ENCODE results near the gene USP17L13.
"Not testable (repeated sequence)": the region's sequence is repeated elsewhere in the genome, so short reads cannot be mapped to it uniquely, and the experiment has no call there.

USP17L13 gene, protein sequence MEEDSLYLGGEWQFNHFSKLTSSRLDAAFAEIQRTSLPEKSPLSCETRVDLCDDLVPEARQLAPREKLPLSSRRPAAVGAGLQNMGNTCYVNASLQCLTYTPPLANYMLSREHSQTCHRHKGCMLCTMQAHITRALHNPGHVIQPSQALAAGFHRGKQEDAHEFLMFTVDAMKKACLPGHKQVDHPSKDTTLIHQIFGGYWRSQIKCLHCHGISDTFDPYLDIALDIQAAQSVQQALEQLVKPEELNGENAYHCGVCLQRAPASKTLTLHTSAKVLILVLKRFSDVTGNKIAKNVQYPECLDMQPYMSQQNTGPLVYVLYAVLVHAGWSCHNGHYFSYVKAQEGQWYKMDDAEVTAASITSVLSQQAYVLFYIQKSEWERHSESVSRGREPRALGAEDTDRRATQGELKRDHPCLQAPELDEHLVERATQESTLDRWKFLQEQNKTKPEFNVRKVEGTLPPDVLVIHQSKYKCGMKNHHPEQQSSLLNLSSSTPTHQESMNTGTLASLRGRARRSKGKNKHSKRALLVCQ

DNA sequence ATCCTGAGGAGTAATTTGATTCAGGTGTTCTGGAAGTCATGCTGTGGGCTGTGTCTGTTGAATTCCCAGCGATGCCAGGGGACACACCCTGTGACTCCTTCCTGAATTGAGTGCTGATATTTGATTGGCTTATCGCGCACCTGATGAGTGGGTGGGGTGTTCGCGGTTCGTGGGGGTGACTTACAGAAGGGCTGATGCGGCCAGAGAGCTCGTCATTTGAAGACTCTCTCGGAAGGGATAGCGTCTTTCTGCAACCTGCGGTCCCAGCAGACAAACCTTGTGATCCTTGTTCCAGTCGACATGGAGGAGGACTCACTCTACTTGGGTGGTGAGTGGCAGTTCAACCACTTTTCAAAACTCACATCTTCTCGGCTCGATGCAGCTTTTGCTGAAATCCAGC is at the start of gene USP17L13:
USP17L13 (plus strand) TSS at position 301 of the 400 bp plus-strand sequence; CDS start at position 301, 0 bp downstream.
- not testable (repeated sequence) for DNase-seq

- DNase-seq = not testable (repeated sequence)
These were observed 14.3 kb upstream of the USP17L13 start, which contains the start of gene USP17L10 for GRCh38 chr4:9210357-9210756. Gene USP17L10 (plus strand): TSS chr4:9210657. CDS start chr4:9210657, 0 bp downstream.

DNA sequence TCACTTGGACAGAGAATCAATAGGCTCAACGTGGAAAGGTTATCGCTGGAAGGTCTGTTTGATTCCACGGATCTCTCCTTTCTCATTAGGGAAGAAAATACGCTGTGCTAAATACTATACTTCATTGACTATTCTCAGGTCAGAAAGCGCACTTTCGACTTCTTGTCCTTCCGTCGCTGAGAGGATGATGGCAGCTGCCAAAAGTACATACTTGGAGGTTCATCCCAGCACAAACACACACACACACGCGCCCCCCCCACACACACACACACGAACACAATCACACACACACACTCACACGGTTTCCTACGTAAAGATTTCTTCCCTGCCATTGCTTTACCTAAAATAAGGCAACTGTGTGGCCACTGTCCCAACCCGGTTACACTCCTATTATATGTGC is 10.0 kb upstream of the USP17L13 start:
- DNase-seq = not testable (repeated sequence)

GRCh38 chr4:9215105-9215504 is 9.6 kb upstream of the USP17L13 start, which contains the start of gene USP17L11:
Gene USP17L11 (plus strand): TSS chr4:9215405. CDS start chr4:9215405, 0 bp downstream.
- DNase-seq = not testable (repeated sequence)

DNA sequence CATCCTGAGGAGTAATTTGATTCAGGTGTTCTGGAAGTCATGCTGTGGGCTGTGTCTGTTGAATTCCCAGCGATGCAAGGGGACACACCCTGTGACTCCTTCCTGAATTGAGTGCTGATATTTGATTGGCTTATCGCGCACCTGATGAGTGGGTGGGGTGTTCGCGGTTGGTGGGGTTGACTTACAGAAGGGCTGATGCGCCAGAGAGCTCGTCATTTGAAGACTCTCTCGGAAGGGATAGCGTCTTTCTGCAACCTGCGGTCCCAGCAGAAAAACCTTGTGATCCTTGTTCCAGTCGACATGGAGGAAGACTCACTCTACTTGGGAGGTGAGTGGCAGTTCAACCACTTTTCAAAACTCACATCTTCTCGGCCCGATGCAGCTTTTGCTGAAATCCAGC is 4.8 kb upstream of the USP17L13 start, which contains the start of gene USP17L12:
USP17L12 (plus strand) TSS at position 301 of the 400 bp plus-strand sequence; CDS start at position 301, 0 bp downstream.
- not testable (repeated sequence) for DNase-seq

GRCh38 chr4:9230249-9230648 is 5.6 kb downstream of the USP17L13 start:
- DNase-seq = not testable (repeated sequence)

DNA sequence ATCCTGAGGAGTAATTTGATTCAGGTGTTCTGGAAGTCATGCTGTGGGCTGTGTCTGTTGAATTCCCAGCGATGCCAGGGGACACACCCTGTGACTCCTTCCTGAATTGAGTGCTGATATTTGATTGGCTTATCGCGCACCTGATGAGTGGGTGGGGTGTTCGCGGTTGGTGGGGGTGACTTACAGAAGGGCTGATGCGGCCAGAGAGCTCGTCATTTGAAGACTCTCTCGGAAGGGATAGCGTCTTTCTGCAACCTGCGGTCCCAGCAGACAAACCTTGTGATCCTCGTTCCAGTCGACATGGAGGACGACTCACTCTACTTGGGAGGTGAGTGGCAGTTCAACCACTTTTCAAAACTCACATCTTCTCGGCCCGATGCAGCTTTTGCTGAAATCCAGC is 9.4 kb downstream of the USP17L13 start, which contains the start of gene USP17L15:
USP17L15 (plus strand) TSS at position 301 of the 400 bp plus-strand sequence; CDS start at position 301, 0 bp downstream.
- DNase-seq = not testable (repeated sequence)

GRCh38 chr4:9238461-9238860 is 13.8 kb downstream of the USP17L13 start:
- DNase-seq = not testable (repeated sequence)

GRCh38 chr4:9243579-9243978 is 18.9 kb downstream of the USP17L13 start, which contains the start of gene USP17L17:
Gene USP17L17 (plus strand): TSS chr4:9243879. CDS start chr4:9243879, 0 bp downstream.
- not testable (repeated sequence) for DNase-seq

DNA sequence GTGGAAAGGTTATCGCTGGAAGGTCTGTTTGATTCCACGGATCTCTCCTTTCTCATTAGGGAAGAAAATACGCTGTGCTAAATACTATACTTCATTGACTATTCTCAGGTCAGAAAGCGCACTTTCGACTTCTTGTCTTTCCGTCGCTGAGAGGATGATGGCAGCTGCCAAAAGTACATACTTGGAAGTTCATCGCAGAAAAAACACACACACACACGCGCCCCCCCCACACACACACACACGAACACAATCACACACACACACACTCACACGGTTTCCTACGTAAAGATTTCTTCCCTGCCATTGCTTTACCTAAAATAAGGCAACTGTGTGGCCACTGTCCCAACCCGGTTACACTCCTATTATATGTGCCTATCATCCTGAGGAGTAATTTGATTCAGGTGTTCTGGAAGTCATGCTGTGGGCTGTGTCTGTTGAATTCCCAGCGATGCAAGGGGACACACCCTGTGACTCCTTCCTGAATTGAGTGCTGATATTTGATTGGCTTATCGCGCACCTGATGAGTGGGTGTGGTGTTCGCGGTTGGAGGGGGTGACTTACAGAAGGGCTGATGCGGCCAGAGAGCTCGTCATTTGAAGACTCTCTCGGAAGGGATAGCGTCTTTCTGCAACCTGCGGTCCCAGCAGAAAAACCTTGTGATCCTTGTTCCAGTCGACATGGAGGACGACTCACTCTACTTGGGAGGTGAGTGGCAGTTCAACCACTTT is 23.4 kb downstream of the USP17L13 start, which contains the start of gene USP17L18:
USP17L18 (plus strand) TSS at position 678 of the 728 bp plus-strand sequence; CDS start at position 678, 0 bp downstream.
- DNase-seq = not testable (repeated sequence)

- not testable (repeated sequence) for DNase-seq
These were observed 28.4 kb downstream of the USP17L13 start, which contains the start of gene USP17L19 for GRCh38 chr4:9253078-9253477. Gene USP17L19 (plus strand): TSS chr4:9253378. CDS start chr4:9253378, 0 bp downstream.

DNA sequence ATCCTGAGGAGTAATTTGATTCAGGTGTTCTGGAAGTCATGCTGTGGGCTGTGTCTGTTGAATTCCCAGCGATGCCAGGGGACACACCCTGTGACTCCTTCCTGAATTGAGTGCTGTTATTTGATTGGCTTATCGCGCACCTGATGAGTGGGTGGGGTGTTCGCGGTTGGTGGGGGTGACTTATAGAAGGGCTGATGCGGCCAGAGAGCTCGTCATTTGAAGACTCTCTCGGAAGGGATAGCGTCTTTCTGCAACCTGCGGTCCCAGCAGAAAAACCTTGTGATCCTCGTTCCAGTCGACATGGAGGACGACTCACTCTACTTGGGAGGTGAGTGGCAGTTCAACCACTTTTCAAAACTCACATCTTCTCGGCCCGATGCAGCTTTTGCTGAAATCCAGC is 33.1 kb downstream of the USP17L13 start, which contains the start of gene USP17L20:
USP17L20 (plus strand) TSS at position 301 of the 400 bp plus-strand sequence; CDS start at position 301, 0 bp downstream.
- not testable (repeated sequence) for DNase-seq

- DNase-seq = not testable (repeated sequence)
These were observed 37.9 kb downstream of the USP17L13 start, which contains the start of gene USP17L21 for GRCh38 chr4:9262572-9262971. Gene USP17L21 (plus strand): TSS chr4:9262872. CDS start chr4:9262872, 0 bp downstream.

DNA sequence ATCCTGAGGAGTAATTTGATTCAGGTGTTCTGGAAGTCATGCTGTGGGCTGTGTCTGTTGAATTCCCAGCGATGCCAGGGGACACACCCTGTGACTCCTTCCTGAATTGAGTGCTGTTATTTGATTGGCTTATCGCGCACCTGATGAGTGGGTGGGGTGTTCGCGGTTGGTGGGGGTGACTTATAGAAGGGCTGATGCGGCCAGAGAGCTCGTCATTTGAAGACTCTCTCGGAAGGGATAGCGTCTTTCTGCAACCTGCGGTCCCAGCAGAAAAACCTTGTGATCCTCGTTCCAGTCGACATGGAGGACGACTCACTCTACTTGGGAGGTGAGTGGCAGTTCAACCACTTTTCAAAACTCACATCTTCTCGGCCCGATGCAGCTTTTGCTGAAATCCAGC is 42.6 kb downstream of the USP17L13 start, which contains the start of gene USP17L22:
USP17L22 (plus strand) TSS at position 301 of the 400 bp plus-strand sequence; CDS start at position 301, 0 bp downstream.
- DNase-seq = not testable (repeated sequence)

GRCh38 chr4:9271719-9272118 is 47.0 kb downstream of the USP17L13 start:
- not testable (repeated sequence) for DNase-seq
